ENCODE data around the gene PHACTR1.

DNA sequence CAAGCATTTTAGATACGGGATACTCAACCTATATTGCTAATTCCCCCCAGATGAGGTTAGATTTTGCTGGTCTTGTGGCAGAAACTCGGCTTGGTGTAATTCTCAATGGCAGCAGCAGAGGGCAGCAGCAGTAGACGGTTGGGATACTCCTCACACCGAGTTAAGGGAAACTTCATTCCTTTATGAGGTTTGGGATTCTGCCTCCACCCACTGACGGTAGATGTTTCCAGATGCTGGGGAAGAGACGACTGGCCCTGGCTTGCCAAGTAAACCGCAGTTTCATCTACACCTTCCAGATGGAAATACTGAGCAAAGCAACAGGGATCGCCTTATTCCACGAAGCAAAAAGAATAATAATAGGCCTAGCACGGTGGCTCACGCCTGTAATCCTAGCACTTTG, 620.0 kb downstream of the PHACTR1 start:
- TF ChIP-seq POLR2A (IDR thresholded peaks at IDR 0.05; ENCODE audit: low read length): no peak
- no peak for TF ChIP-seq GATA1 (IDR thresholded peaks at IDR 0.05; ENCODE audit: low read depth, low read length)
